ENCODE results near the gene RABAC1. TPM values are rescaled to one million over a fixed set of nuclear protein-coding genes. Genes with fewer than 3 reads are reported as not detected.
"Not testable (repeated sequence)": the region's sequence is repeated elsewhere in the genome, so short reads cannot be mapped to it uniquely, and the experiment has no call there.

The RABAC1 gene
- total RNA-seq, 4 donors from 2014 or later, result 168 to 206 (median 199) TPM

DNA sequence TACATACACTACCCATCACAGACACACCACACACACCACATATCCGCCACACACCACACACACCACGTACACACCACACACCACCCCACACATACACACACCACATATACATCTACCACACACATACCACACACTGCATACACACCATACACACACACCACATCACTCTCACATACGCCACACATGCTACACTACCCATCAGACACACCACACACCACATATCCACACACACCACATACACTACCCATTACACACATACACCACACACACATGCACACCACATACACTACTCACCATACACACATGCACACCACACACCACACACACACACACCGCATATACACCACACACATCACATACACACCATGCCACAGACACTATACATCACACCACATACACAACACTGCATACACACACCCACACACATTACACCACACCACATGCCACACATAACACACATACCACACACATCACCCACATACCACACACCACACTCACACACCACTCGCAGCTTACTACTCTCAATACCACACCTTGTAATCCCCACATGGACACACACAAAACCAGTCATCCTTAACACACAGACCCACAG lies 40.4 kb downstream of the RABAC1 start:
- WGBS, 2 donors, result 88 to 92% methylated on average over 5 of the region's 5 CpGs
- no peak for DNase-seq (ENCODE audit: low spot score in 2 of 2)
- TF ChIP-seq POLR2A (IDR thresholded peaks at IDR 0.05), result no peak
- TF ChIP-seq CTCF (IDR thresholded peaks at IDR 0.05), result no peak
- no peak for TF ChIP-seq EP300 (IDR thresholded peaks at IDR 0.05)
- no peaks in the 10 kb centered on the region for H3K36me3 ChIP-seq
- peaks cover 0 to 94% of the 10 kb centered on the region in 2 donors for H3K27me3 ChIP-seq
- no peaks in the 10 kb centered on the region for H3K9me3 ChIP-seq
- H3K27ac ChIP-seq, result no peak overlapping the region
- H3K4me3 ChIP-seq, result no peak overlapping the region
- peaks cover 0 to 12% (median 2%) of the 10 kb centered on the region in 4 donors for H3K4me1 ChIP-seq

- no peak for TF ChIP-seq EP300 (IDR thresholded peaks at IDR 0.05)
- TF ChIP-seq CTCF (IDR thresholded peaks at IDR 0.05), result no peak
- TF ChIP-seq POLR2A (IDR thresholded peaks at IDR 0.05), result no peak
- no peak overlapping the region for H3K4me3 ChIP-seq
- peaks cover 0 to 16% (median 2%) of the 10 kb centered on the region in 4 donors for H3K4me1 ChIP-seq
- H3K9me3 ChIP-seq, result no peaks in the 10 kb centered on the region
- no peak for DNase-seq (ENCODE audit: low spot score in 2 of 2)
- peaks cover 0 to 96% of the 10 kb centered on the region in 2 donors for H3K27me3 ChIP-seq
- H3K36me3 ChIP-seq, result no peaks in the 10 kb centered on the region
- no peak overlapping the region for H3K27ac ChIP-seq
- 82 to 83% methylated on average over 6 of the region's 6 CpGs for WGBS, 2 donors
Observed at GRCh38 chr19:41918095-41918494, 41.0 kb downstream of the RABAC1 start.

DNA sequence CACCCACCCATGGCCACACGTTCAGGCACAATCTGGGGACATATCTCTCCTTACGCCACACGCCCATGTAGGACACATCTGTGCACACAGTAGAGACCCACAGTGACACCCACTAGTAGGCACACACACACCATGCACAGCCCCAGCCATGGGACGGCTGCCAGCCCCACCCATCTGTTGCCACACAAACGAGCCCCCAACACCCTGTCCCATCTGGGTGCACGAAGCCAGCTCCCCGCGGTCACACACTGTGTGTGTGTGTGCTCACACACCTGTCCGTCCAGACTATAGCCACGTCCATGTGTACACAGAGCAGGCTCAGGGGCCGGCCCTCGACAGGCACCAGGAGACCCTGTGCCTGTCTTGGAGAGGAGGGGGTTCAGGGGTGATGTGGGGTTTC lies 41.4 kb downstream of the RABAC1 start:
- peaks cover 0 to 96% of the 10 kb centered on the region in 2 donors for H3K27me3 ChIP-seq
- TF ChIP-seq EP300 (IDR thresholded peaks at IDR 0.05), result no peak
- TF ChIP-seq CTCF (IDR thresholded peaks at IDR 0.05), result no peak
- TF ChIP-seq POLR2A (IDR thresholded peaks at IDR 0.05), result no peak
- no peaks in the 10 kb centered on the region for H3K9me3 ChIP-seq
- H3K27ac ChIP-seq, result no peak overlapping the region
- no peak for DNase-seq (ENCODE audit: low spot score in 2 of 2)
- WGBS, 2 donors, result 46 to 54% methylated on average over 7 to 8 of the region's 12 CpGs
- H3K4me1 ChIP-seq, result peaks cover 0 to 18% (median 4%) of the 10 kb centered on the region in 4 donors
- no peak overlapping the region for H3K4me3 ChIP-seq
- no peaks in the 10 kb centered on the region for H3K36me3 ChIP-seq

DNA sequence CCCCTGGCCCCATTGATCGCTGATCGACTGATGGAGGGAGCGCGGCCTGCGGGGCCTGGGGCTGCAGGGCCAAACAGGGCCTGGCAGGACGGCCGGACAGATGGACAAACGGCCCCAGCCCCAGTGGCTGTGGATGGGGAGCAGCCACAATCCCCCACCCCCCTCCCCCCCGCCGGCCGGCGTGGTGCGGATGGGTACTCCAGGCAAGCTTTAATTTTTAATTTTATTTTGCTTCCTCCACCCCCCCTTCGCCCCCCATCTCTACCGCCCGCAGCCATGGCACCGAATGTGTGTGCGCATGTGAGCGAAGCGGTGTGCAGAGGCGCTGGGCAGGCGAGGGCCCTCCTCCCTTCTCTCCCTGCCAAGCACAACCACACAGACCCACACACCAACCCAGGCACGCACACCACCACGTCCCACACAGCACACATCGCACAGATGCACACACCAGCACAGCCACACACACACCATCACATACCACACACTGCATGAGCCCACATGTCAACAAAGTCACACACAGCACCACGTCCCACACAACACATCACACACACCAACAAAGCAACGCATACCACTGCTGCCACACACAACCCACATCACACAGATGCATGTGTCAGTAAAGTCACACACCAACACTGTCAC lies 43.2 kb downstream of the RABAC1 start:
- no peak for TF ChIP-seq POLR2A (IDR thresholded peaks at IDR 0.05)
- TF ChIP-seq EP300 (IDR thresholded peaks at IDR 0.05), result no peak
- TF ChIP-seq CTCF (IDR thresholded peaks at IDR 0.05), result no peak
- H3K4me1 ChIP-seq, result peaks cover 0 to 18% (median 6%) of the 10 kb centered on the region in 4 donors
- no peak overlapping the region for H3K27ac ChIP-seq
- no peaks in the 10 kb centered on the region for H3K36me3 ChIP-seq
- H3K4me3 ChIP-seq, result no peak overlapping the region
- H3K27me3 ChIP-seq, result peaks cover 0 to 92% of the 10 kb centered on the region in 2 donors
- no peaks in the 10 kb centered on the region for H3K9me3 ChIP-seq
- no peak for DNase-seq (ENCODE audit: low spot score in 2 of 2)
- WGBS, 2 donors, result 26 to 27% methylated on average over 27 of the region's 27 CpGs

DNA sequence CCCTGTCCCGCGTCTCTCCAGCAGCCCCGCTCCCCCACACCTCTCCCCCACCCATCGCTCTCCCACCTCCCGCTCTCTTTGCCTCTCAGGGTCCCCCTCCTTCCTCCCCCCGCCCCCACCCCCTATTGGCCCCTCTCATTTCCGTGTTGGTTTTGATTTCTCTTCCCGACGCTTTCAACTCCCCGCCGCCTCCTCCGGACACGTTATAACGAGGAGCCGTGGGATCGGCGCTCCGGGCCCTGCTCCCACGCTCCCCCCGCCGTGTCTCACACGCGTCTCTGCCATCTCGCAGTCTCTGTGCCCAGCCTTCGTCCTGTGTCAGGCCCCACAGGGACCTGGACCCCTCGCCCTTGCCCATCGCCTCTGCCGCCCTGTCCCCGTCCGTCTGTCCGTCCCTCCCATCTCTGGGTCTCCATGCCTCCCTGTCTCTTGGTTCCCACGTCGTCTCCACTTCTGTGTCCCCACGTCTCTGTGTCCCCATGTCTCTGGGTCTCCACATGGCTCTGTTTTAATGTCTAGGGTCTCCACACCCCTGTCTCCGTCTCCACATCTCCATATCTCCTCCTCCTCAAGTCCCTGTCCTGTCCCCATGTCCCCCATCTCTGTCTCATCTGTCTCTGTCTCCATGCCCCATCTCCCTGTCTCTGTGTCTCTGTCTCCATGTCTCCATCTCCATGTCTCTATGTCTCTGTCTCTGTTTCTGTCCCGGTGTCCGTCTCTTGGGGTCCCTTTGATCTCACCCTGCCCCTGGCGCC lies 43.9 kb downstream of the RABAC1 start:
- WGBS, 2 donors, result 3 to 7% methylated on average over 25 to 38 of the region's 38 CpGs
- Histone ChIP-seq H3K4me1 (peaks cover 0 to 18% (median 6%) of the 10 kb centered on the region in 4 donors), H3K27me3 (peaks cover 0 to 85% of the 10 kb centered on the region in 2 donors), H3K9me3 (no peaks in the 10 kb centered on the region), H3K36me3 (no peaks in the 10 kb centered on the region), H3K27ac (no peak overlapping the region), H3K4me3 (no peak overlapping the region)
- no peak for DNase-seq (ENCODE audit: low spot score in 2 of 2)
- TF ChIP-seq EP300 (IDR thresholded peaks at IDR 0.05) (no peak), CTCF (IDR thresholded peaks at IDR 0.05) (no peak), POLR2A (IDR thresholded peaks at IDR 0.05) (no peak)

- DNase-seq (ENCODE audit: low spot score in 2 of 2); H3K4me3 ChIP-seq; H3K9me3 ChIP-seq; H3K36me3 ChIP-seq; H3K27ac ChIP-seq: not testable (repeated sequence)
- 3 to 5% methylated on average over 3 to 5 of the region's 5 CpGs for WGBS, 2 donors
- Histone ChIP-seq H3K4me1 (peaks cover 0 to 18% (median 6%) of the 10 kb centered on the region in 4 donors), H3K27me3 (peaks cover 0 to 78% of the 10 kb centered on the region in 2 donors)
Observed at GRCh38 chr19:41914424-41914834, 44.7 kb downstream of the RABAC1 start.

Measured in tibial nerve (tissue), 4 donors.